NT2/D1 (cell line): ENCODE data around the gene TPD52L2.
A peak's percentile ranks its signal among the peaks of the same experiment; 100 is the strongest.

Experiments
- DNase-seq: peaks from one replicate; pipeline ENCODE4 v3.0.0-alpha.2; 2011; ENCODE audit warnings: low read depth, low spot score
- H3K27me3 ChIP-seq: 2 replicates; pipeline ENCODE4 v1.6.0; 2011; ENCODE audit warnings: mild to moderate bottlenecking; ENCODE audit not compliant: insufficient read length, insufficient read depth
- H3K36me3 ChIP-seq: 2 replicates; pipeline ENCODE4 v1.6.1; 2011; ENCODE audit warnings: mild to moderate bottlenecking, low read length, mixed read lengths; ENCODE audit not compliant: insufficient read depth, insufficient read length
- H3K4me1 ChIP-seq: 2 replicates; pipeline ENCODE4 v1.5.1; 2011; ENCODE audit not compliant: insufficient read depth, insufficient read length
- H3K4me3 ChIP-seq: 2 replicates; pipeline ENCODE4 v1.5.1; 2011; ENCODE audit warnings: low read depth; ENCODE audit not compliant: insufficient read length
- H3K9ac ChIP-seq: 2 replicates; pipeline ENCODE4 v1.6.0; 2011; ENCODE audit warnings: low read depth; ENCODE audit not compliant: insufficient read length
- H3K9me3 ChIP-seq: 2 replicates; pipeline ENCODE4 v1.5.1; 2011; ENCODE audit warnings: mild to moderate bottlenecking, low read length; ENCODE audit not compliant: insufficient read depth
- SUZ12 ChIP-seq: IDR thresholded peaks from 2 replicates; pipeline ENCODE4 v1.6.1; 2011; ENCODE audit not compliant: insufficient read length, insufficient read depth; ENCODE audit errors: extremely low read depth
- YY1 ChIP-seq: IDR thresholded peaks from 2 replicates; pipeline ENCODE4 v1.6.1; 2011; ENCODE audit not compliant: insufficient read length, insufficient read depth
- ZNF274 ChIP-seq: IDR thresholded peaks from 2 replicates; pipeline ENCODE4 v1.6.1; 2011; ENCODE audit warnings: mild to moderate bottlenecking, low read depth, low read length

TPD52L2 gene

DNA sequence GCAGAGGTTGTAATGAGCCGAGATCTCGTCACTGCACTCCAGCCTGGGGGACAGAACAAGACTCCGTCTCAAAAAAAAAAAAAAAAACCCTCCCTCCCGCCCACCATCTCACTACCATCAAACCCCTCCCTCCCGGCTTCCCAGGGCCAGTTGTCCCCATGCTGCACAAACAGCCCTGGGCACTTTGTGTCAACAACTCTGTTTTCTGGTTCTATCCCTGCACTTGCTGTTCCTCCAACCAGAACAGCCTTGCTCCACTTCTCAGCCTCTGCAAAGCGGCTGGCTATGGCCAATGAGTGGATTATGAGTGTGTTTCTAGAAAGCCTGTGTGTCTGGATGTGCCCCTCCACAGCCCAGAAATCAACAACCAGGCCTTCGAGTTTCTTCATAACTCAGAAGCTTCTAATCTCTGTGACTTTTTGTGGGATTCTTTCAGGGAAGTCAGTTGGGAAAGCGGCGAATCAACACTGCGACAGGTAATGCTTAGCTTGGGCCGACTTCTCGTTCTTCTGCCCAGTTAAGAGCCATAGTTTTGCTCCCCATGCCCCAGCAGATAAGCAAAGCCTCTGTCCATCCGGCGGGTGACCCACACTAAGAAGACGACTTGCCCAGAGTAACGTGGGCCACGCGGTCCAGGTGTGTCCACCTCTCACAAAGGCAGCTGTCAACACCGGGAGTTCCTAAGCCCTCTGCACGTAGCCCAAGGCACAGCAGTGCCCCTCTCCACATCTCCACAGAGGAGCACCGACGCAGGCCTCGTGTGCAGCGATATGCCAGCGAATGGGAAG lies 39.5 kb upstream of the TPD52L2 start:
- Histone ChIP-seq H3K9me3 (no peaks in the 10 kb centered on the region), H3K4me3 (no peak overlapping the region), H3K36me3 (peaks cover 7% of the 10 kb centered on the region), H3K9ac (no peak overlapping the region), H3K27me3 (peaks cover 18% of the 10 kb centered on the region), H3K4me1 (peaks cover 33% of the 10 kb centered on the region)
- no peak for DNase-seq
- TF ChIP-seq SUZ12, result no peak
- TF ChIP-seq YY1, result no peak
- no peak for TF ChIP-seq ZNF274

DNA sequence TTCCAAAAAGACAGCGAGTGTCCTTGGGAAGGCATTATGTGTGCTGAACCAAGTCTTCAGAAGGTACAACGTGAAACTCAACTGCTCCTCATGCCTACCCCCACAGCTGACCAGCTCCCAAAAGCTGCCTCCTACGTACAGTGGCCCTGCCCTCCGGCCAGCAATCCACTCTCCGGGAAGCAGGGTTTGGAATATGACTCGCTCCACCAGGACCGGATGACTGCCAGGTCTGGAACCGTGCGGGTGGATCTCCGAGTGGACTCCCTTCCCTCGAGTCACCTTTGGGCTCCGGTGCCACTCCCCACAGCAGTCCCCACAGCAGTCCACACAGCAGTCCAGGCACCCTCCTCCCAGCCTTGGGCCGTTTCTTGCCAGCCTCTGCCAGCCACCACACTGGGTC lies 38.3 kb upstream of the TPD52L2 start:
- H3K9me3 ChIP-seq, result no peaks in the 10 kb centered on the region
- H3K9ac ChIP-seq, result peak overlapping the region; percentile 24
- H3K27me3 ChIP-seq, result peaks cover 18% of the 10 kb centered on the region
- H3K4me1 ChIP-seq, result peaks cover 33% of the 10 kb centered on the region
- H3K36me3 ChIP-seq, result peaks cover 7% of the 10 kb centered on the region
- DNase-seq, result no peak
- no peak overlapping the region for H3K4me3 ChIP-seq
- no peak for TF ChIP-seq SUZ12
- TF ChIP-seq ZNF274, result no peak
- TF ChIP-seq YY1, result no peak

DNA sequence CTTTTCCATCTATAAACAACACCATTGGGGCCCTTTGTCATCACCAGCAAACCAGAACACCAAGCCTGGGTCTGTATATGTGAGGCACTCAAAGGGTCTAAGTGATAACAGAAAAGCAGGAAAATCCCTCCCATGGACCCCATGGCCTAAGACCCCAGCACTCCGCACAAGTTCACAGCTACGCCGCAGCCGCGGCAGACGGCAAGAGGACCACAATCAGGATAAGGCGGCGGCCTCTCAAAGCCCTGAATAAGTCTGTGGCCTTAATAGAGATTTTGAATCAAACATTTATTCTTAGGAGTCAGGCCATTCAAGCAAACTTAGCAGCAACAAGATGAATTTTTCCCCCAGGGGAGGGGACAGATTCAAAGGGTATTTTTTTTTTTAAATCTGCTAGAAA lies 36.9 kb upstream of the TPD52L2 start:
- TF ChIP-seq ZNF274 (no peak), SUZ12 (no peak), YY1 (no peak)
- H3K4me1 ChIP-seq, result peaks cover 30% of the 10 kb centered on the region
- peaks cover 3% of the 10 kb centered on the region for H3K36me3 ChIP-seq
- no peaks in the 10 kb centered on the region for H3K9me3 ChIP-seq
- H3K27me3 ChIP-seq, result peaks cover 31% of the 10 kb centered on the region
- DNase-seq, result no peak
- no peak overlapping the region for H3K4me3 ChIP-seq
- peak overlapping the region; percentile 25 for H3K9ac ChIP-seq

DNA sequence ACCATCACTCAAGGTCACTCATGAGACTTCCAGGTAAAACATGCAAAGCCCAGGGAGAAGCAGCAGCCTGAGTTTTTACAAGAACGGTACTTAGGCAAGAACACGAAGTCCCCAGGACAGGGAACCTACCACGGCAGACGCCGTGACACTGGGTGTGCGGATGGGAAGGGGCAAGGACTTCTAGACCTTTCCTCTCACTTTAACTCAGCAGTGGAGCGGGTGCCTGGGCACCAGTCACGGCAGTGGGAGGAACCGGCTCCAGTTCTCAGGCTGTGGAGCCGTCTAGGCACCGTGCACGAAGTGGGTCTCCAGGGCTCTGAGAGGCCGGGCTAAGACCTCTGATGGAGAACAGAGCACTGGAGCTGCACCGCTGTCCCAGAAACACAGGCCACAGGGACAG lies 36.5 kb upstream of the TPD52L2 start:
- Histone ChIP-seq H3K9ac (peak overlapping the region; percentile 26), H3K36me3 (peaks cover 3% of the 10 kb centered on the region), H3K4me3 (peak overlapping the region; percentile 15), H3K27me3 (peaks cover 31% of the 10 kb centered on the region), H3K4me1 (peaks cover 30% of the 10 kb centered on the region), H3K9me3 (no peaks in the 10 kb centered on the region)
- TF ChIP-seq YY1 (no peak), SUZ12 (peak; percentile 22)
- DNase-seq, result no peak

DNA sequence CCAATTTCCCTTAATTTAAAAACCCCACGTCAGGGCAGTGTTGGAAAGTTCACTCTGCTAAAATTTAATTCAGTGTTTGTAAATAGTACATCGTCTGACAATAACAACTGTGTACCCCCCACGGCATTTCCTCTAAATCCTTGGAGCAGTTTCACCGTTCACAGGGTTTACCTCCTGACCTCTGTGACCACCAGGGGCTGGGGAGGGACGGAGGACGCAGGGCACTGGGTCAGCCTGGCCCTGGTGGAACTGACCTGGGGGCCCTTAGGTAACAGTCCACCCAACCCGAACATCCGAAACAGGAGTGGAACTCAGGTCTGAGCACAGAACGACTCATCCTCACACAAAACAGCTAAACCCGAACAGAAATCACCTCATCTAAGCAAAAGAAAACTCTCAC lies 36.1 kb upstream of the TPD52L2 start:
- Histone ChIP-seq H3K36me3 (no peaks in the 10 kb centered on the region), H3K27me3 (peaks cover 31% of the 10 kb centered on the region), H3K9me3 (no peaks in the 10 kb centered on the region), H3K4me1 (peaks cover 26% of the 10 kb centered on the region), H3K4me3 (peak overlapping the region; percentile 15), H3K9ac (peak overlapping the region; percentile 38)
- TF ChIP-seq SUZ12, result no peak
- TF ChIP-seq YY1, result no peak
- no peak for TF ChIP-seq ZNF274
- DNase-seq, result no peak

DNA sequence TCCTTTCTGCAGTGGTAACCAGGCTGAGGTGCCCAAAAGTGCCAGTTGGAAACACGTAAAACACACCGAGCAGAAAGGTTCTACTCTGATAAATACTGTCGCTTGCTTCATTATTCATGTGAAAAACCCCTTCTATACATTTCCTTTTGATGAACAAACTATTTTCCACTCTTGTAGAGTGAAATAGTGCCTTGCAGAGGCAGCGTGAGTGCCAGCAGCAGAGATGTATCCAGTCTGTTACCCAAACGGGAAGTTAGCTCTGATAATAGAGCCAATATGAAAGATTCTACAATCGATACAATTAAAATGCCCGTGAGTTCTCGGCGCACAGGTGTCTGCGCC lies 35.5 kb upstream of the TPD52L2 start:
- no peak for TF ChIP-seq YY1
- no peak for TF ChIP-seq SUZ12
- no peak for TF ChIP-seq ZNF274
- H3K27me3 ChIP-seq, result peaks cover 31% of the 10 kb centered on the region
- H3K4me1 ChIP-seq, result peaks cover 29% of the 10 kb centered on the region
- no peaks in the 10 kb centered on the region for H3K36me3 ChIP-seq
- peak overlapping the region; percentile 39 for H3K4me3 ChIP-seq
- H3K9me3 ChIP-seq, result no peaks in the 10 kb centered on the region
- no peak for DNase-seq
- peak overlapping the region; percentile 54 for H3K9ac ChIP-seq

DNA sequence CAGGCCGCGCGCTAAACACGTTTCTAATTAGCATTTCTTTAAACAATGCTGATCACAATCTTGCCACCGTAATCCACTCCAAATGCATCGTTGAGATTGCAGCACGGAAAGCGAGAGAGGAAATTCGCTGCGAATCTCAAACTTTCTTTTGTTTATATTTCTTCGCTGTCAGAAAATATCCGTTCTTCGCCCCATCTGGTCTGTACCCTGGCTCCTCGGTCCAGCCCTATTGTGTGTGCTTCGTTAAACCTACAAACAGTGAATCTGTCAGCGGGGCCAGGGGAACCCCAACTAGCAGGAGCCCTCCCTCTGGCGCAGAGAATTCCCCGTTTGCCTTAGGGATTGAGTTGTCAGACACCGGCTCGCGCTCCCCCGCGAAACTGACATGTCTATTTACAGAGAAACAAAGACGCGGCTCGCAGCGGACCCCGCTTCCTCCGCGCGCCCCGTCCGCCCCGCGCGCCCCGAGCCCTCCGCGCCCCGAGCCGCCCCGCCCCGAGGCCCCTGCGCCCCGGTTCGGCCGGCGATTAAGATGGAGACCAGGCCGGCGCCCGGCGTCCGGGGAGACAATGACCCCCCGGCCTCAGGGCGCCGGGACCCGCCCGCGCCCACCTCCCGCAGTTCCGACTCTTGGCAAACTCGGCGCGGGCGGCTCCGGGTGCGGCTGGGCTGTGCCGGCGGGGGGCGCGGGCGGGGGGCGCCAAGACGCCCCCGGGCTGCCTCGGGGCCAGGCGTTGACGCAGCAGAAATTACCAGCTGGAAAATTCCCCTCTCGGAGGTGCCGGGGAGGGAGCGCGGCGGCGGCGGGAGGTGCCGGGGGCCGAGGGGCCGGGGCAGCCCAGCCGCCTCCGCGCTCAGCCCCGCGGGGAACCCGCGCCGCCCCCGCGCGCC lies 34.9 kb upstream of the TPD52L2 start:
- H3K9me3 ChIP-seq, result no peaks in the 10 kb centered on the region
- TF ChIP-seq ZNF274, result no peak
- no peak for TF ChIP-seq SUZ12
- no peak for TF ChIP-seq YY1
- H3K27me3 ChIP-seq, result peaks cover 31% of the 10 kb centered on the region
- peak overlapping the region; percentile 54 for H3K9ac ChIP-seq
- no peak for DNase-seq
- no peaks in the 10 kb centered on the region for H3K36me3 ChIP-seq
- H3K4me1 ChIP-seq, result peaks cover 31% of the 10 kb centered on the region
- H3K4me3 ChIP-seq, result peak overlapping the region; percentile 39
